ENCODE data around the gene PIK3R3. TPM values are rescaled to one million over a fixed set of nuclear protein-coding genes. Genes with fewer than 3 reads are reported as not detected.
"Not testable (repeated sequence)": the region's sequence is repeated elsewhere in the genome, so short reads cannot be mapped to it uniquely, and the experiment has no call there.

The PIK3R3 gene
- total RNA-seq, 1 donor from 2014 or later = 22.0 TPM

- DNase-seq (ENCODE audit: low spot score) = no peak
Observed at GRCh38 chr1:46065405-46065804, 67.0 kb downstream of the PIK3R3 start.

DNA sequence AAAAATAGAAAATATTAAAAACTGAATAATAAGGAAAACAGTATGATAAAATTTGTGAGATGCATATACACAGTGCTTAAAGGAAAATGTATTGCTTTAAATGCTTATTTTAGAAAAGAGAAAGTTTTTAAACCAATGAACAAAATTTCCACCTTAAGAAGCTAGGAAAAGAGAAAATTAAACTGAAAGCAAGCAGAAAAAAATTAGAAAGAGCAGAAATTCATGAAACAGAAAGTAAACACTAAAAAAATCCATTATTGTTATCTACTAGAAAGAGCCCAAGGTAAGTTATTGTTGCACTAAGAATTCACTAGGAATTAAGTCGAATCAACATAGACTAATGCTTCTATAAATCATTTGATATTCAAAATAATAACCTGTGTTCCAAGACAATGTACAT is 67.7 kb downstream of the PIK3R3 start:
- no peak for DNase-seq (ENCODE audit: low spot score)

- no peak for DNase-seq (ENCODE audit: low spot score)
Observed at GRCh38 chr1:46062651-46063319, 69.6 kb downstream of the PIK3R3 start.

- DNase-seq (ENCODE audit: low spot score) = no peak
Observed at GRCh38 chr1:46061146-46061545, 71.3 kb downstream of the PIK3R3 start.

- no peak for DNase-seq (ENCODE audit: low spot score)
Observed at GRCh38 chr1:46058936-46059335, 73.5 kb downstream of the PIK3R3 start.

DNA sequence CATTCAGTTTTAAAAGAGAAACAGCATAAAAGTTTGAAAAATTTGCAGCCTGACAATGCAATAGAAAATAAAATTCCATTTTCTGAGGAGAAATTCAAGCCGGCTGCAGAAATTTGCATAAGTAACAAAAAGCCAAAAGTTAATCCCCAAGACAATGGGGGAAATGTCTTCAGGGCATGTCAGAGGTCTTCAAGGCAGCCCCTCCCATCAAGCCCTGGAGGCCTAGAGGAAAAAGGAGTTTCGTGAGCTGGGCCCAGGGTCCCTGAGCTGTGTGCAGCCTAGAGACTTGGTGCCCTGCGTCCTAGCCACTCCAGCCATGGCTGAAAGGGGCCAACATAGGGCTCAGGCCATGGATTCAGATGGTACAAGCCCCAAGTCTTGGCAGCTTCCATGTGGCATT is 74.6 kb downstream of the PIK3R3 start:
- DNase-seq (ENCODE audit: low spot score) = no peak

GRCh38 chr1:46057215-46057614 is 75.2 kb downstream of the PIK3R3 start:
- not testable (repeated sequence) for DNase-seq (ENCODE audit: low spot score)

- DNase-seq (ENCODE audit: low spot score) = no peak
Observed at GRCh38 chr1:46056325-46056724, 76.1 kb downstream of the PIK3R3 start.

DNA sequence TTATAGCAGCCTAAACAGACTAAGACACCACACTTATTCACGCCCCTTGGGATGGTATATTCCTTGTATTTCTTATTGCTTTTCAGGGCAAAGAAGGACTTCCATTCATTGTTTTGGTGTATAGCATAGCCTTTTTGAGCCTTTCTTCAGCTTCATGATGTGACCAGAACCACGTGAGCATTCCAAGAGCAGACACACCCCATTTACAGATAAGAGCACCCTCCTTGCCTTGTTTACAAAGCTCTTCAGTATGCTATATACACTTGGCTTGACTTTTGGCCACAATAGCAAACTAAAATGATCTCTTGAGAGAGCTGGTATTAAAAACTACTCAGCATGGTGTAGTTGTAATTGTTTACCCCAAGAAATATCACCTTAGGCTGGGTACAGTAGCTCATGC is 78.7 kb downstream of the PIK3R3 start:
- no peak for DNase-seq (ENCODE audit: low spot score)

DNA sequence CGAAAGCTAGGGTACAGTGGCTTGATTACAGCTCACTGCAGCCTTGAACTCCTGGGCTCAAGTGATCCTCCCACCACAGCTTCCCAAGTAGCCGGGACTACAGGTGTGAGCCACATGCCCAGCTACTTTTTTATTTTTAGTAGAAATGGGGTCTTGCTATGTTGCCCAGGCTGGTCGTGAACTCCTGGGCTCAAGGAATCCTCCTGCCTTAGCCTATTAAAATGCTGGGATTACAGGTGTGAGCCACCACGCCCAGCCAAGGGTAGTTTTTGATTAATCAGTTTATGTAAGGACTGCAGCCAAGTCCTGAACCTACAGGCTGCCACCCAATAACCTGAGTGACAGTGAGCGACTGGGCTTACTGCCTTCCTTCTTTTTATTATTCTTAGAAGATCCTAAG is 88.3 kb downstream of the PIK3R3 start:
- no peak for DNase-seq (ENCODE audit: low spot score)

- DNase-seq (ENCODE audit: low spot score) = no peak
Observed at GRCh38 chr1:46043458-46044017, 88.9 kb downstream of the PIK3R3 start.

DNA sequence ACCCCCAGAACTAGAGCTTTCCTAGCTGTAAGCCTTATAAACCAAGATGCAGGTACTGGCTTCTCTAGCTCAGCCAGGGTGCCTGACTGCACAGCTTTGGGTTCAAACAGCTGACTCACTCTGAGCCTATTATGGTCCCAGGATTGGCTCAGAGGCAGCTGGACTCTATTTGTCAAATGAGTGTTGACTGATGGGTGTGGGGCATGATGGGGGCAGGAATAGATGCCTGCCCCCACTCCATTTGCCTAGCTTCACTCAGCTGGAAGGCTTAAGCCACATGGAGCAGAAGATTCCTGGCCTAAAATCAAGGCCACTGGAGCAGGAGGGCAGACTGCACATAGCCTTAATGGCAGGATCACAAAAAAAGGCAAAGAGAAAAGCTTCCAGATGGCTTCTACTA is 90.5 kb downstream of the PIK3R3 start:
- DNase-seq (ENCODE audit: low spot score) = no peak

- no peak for DNase-seq (ENCODE audit: low spot score)
Observed at GRCh38 chr1:46041551-46041950, 90.9 kb downstream of the PIK3R3 start.

DNA sequence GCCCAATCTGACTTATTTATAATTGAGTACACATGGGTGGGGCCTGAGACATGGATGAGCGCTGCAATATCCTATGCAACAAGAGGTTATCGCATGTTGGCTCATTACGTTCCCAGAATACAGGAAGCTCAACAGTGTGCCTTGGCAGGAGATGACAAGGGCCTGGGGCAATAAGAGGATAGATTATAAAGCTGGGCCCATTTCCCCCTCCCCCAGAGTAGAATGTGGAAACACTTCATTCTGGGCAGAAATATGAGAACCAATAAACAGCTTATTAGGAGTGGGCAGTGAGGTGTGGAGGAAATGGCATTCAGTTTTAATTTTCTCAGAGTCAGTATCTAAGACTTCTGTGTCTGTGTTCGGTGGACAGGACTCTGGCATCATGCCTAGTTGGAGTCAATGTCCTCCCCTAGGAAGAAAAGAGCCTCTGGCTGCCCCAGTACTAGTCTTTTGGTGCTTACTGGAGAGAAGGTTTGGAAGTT is 92.8 kb downstream of the PIK3R3 start:
- DNase-seq (ENCODE audit: low spot score) = no peak

- peak; percentile 89 for DNase-seq (ENCODE audit: low spot score)
Observed at GRCh38 chr1:46036894-46037839, 95.3 kb downstream of the PIK3R3 start.

DNA sequence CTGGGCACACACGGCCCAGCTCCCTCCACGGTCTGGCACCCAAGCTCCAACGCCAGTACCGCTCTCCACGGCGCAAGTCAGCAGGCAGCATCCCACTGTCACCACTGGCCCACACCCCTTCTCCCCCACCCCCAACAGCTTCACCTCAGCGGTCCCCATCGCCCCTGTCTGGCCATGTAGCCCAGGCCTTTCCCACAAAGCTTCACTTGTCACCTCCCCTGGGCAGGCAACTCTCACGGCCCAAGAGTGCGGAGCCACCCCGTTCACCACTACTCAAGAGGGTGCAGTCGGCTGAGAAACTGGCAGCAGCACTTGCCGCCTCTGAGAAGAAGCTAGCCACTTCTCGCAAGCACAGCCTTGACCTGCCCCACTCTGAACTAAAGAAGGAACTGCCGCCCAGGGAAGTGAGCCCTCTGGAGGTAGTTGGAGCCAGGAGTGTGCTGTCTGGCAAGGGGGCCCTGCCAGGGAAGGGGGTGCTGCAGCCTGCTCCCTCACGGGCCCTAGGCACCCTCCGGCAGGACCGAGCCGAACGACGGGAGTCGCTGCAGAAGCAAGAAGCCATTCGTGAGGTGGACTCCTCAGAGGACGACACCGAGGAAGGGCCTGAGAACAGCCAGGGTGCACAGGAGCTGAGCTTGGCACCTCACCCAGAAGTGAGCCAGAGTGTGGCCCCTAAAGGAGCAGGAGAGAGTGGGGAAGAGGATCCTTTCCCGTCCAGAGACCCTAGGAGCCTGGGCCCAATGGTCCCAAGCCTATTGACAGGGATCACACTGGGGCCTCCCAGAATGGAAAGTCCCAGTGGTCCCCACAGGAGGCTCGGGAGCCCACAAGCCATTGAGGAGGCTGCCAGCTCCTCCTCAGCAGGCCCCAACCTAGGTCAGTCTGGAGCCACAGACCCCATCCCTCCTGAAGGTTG is 97.6 kb downstream of the PIK3R3 start:
- no peak for DNase-seq (ENCODE audit: low spot score)

DNA sequence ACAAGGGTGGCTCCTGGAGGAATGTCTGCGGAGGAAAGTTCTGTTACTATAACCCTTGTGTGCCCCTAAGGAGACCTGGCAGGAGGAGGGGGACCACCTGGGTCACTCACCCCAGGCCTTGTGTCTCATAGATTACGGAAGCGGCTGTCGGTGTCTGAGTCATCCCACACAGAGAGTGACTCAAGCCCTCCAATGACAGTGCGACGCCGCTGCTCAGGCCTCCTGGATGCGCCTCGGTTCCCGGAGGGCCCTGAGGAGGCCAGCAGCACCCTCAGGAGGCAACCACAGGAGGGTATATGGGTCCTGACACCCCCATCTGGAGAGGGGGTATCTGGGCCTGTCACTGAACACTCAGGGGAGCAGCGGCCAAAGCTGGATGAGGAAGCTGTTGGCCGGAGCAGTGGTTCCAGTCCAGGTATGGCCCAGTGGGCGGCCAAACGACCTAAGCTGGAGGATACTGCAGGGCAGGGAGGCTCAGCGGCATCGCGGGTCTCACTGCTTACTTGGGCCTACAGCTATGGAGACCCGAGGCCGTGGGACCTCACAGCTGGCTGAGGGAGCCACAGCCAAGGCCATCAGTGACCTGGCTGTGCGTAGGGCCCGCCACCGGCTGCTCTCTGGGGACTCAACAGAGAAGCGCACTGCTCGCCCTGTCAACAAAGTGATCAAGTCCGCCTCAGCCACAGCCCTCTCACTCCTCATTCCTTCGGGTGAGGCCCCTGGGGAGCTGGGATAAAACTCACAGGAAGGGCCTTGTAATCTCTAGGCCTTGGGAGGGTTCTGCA is 101.4 kb downstream of the PIK3R3 start:
- no peak for DNase-seq (ENCODE audit: low spot score)

- DNase-seq (ENCODE audit: low spot score) = no peak
Observed at GRCh38 chr1:46030074-46030870, 102.2 kb downstream of the PIK3R3 start.

DNA sequence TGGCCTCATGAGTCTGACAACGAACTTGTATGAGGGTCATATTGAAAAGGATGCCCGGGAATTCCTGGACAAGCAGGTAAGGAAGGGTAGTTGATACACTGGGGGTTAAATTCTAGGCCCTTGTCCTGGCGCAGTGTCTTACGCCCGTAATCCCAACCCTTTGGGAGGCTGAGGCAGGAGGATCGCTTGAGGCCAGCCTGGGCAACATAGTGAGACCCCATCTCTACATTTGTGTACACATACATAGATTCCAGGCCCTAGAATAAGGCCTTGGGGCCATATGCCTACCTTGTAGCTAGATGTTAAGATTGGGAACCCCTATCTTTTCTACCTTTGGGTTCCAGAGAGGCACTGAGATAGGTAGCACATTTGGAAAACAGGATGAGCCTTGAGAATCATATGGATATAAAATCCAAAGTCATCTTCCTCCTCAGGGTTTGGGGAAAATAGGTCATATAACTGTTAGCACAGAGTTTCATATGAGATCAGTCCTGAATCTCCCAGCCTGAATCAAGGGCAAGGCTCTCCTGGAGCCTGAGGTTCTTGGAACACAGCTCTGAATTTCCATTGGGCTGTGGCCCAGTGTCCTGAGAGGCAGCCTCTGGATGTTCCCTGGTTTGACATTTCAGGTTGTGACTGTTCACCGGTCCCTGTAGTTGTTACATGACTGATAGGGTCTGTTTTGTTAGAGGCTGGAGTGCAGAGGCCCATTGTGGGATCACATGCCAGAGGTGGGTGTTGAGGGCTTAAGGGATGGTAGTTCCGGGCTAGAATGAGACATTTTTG is 104.4 kb downstream of the PIK3R3 start:
- no peak for DNase-seq (ENCODE audit: low spot score)

Data from mucosa of gallbladder (tissue), 1 donor.